Measurements from ENCODE around the gene FOXO6.
"Not testable (repeated sequence)": the region's sequence is repeated elsewhere in the genome, so short reads cannot be mapped to it uniquely, and the experiment has no call there.

The FOXO6 gene

GRCh38 chr1:41329662-41330587 is 31.3 kb upstream of the FOXO6 start:
- DNase-seq: no peak

- no peak for DNase-seq
Observed at GRCh38 chr1:41330588-41331545, 30.4 kb upstream of the FOXO6 start.

- DNase-seq: no peak
Observed at GRCh38 chr1:41331546-41331917, 29.7 kb upstream of the FOXO6 start.

GRCh38 chr1:41332161-41332560 is 29.1 kb upstream of the FOXO6 start:
- DNase-seq: not testable (repeated sequence)

- DNase-seq: no peak
Observed at GRCh38 chr1:41333146-41333784, 28.0 kb upstream of the FOXO6 start.

GRCh38 chr1:41338820-41339219 is 22.4 kb upstream of the FOXO6 start:
- DNase-seq: no peak

GRCh38 chr1:41340655-41341364 is 20.4 kb upstream of the FOXO6 start:
- no peak for DNase-seq

- no peak for DNase-seq
Observed at GRCh38 chr1:41341365-41341683, 19.9 kb upstream of the FOXO6 start.

- DNase-seq: no peak
Observed at GRCh38 chr1:41341772-41342562, 19.3 kb upstream of the FOXO6 start.

GRCh38 chr1:41342774-41343355 is 18.4 kb upstream of the FOXO6 start:
- no peak for DNase-seq

GRCh38 chr1:41343790-41344699 is 17.2 kb upstream of the FOXO6 start:
- no peak for DNase-seq

GRCh38 chr1:41344708-41345159 is 16.5 kb upstream of the FOXO6 start:
- DNase-seq: no peak

- DNase-seq: no peak
Observed at GRCh38 chr1:41345434-41346075, 15.7 kb upstream of the FOXO6 start.

GRCh38 chr1:41347276-41347675 is 14.0 kb upstream of the FOXO6 start:
- no peak for DNase-seq

- DNase-seq: no peak
Observed at GRCh38 chr1:41348394-41348793, 12.8 kb upstream of the FOXO6 start.

- DNase-seq: no peak
Observed at GRCh38 chr1:41349361-41350054, 11.7 kb upstream of the FOXO6 start.

- DNase-seq: no peak
Observed at GRCh38 chr1:41350055-41350378, 11.2 kb upstream of the FOXO6 start.

GRCh38 chr1:41351262-41352151 is 9.7 kb upstream of the FOXO6 start:
- no peak for DNase-seq
